ENCODE data around the gene PRKCSH. TPM values are rescaled to one million over a fixed set of nuclear protein-coding genes. Genes with fewer than 3 reads are reported as not detected.

Gene PRKCSH
- polyA plus RNA-seq, 3 donors: 24.9 to 172 (median 28.4) TPM

DNA sequence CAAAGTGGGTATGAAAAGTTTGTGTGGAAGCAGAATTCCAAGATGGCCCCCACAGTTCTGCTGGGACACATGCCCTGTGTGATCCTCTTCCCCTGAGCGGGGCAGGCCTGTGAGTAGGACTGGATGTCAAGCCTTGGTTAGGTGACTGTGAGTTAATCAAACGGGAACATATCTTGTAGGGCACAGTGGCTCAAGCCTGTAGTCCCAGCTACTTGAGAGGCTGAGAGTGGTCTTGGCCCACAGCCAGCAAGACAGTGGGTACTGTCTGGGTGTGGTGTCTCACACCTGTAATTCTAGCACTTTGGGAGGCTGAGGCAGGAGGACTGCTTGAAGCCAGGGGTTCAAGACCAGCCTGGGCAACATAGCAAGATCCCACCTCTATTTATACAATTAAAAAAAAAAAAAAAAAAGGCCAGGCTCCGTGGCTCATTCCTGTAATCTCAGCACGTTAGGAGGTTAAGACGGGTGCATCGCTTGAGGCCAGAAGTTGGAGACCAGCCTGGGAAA, 63.8 kb downstream of the PRKCSH start:
- Histone ChIP-seq H3K4me3 (replicated peaks in 1 of 3; ENCODE audit: low read depth in 2 of 3, low read length in 3 of 3) (no peak overlapping the region), H2AFZ (ENCODE audit: insufficient read depth, low read depth, low read length, poor library complexity, severe bottlenecking) (no peak overlapping the region), H3K4me2 (replicated peaks; ENCODE audit: extremely low read depth, low read length, poor library complexity, severe bottlenecking) (no peak overlapping the region), H3K9me3 (replicated peaks in 1 of 2; ENCODE audit: control insufficient read depth in 1 of 2, insufficient read depth in 1 of 2, low read length in 2 of 2) (no peaks in the 10 kb centered on the region), H3K36me3 (replicated peaks in 1 of 2; ENCODE audit: control insufficient read depth in 1 of 2, insufficient read depth in 2 of 2, low read length in 2 of 2) (peaks cover 20 to 22% of the 10 kb centered on the region in 2 donors), H3K9ac (ENCODE audit: insufficient read depth, low read length, poor library complexity, severe bottlenecking) (no peak overlapping the region), H3K79me2 (ENCODE audit: insufficient read depth, low read length) (no peaks in the 10 kb centered on the region), H3K27ac (ENCODE audit: low read depth in 1 of 2, low read length in 2 of 2) (no peak overlapping the region), H3K27me3 (ENCODE audit: control insufficient read depth in 2 of 2, insufficient read depth in 2 of 2, low read length in 2 of 2) (no peaks in the 10 kb centered on the region), H4K20me1 (ENCODE audit: insufficient read depth, low read length) (no peaks in the 10 kb centered on the region), H3K4me1 (ENCODE audit: control insufficient read depth in 1 of 2, insufficient read depth in 2 of 2, low read length in 2 of 2) (no peaks in the 10 kb centered on the region)
- no peak for DNase-seq
- intact Hi-C loops (cut with micrococcal nuclease): no loop called here
- Mint-ChIP-seq H3K27ac (peak overlapping the region in 1 of 7 donors; percentile 83), H3K4me3 (no peak overlapping the region), H3K27me3 (ENCODE audit: low read depth in 3 of 3) (peaks cover 0 to 3% (median 0%) of the 10 kb centered on the region in 3 donors), H3K9me3 (no peaks in the 10 kb centered on the region), H3K4me1 (no peaks in the 10 kb centered on the region), H3K36me3 (peaks cover 25 to 39% of the 10 kb centered on the region in 2 donors)
- 100% methylated on average over 1 of the region's 6 CpGs for WGBS (ENCODE audit: insufficient coverage)
- TF ChIP-seq, protein P1, sequence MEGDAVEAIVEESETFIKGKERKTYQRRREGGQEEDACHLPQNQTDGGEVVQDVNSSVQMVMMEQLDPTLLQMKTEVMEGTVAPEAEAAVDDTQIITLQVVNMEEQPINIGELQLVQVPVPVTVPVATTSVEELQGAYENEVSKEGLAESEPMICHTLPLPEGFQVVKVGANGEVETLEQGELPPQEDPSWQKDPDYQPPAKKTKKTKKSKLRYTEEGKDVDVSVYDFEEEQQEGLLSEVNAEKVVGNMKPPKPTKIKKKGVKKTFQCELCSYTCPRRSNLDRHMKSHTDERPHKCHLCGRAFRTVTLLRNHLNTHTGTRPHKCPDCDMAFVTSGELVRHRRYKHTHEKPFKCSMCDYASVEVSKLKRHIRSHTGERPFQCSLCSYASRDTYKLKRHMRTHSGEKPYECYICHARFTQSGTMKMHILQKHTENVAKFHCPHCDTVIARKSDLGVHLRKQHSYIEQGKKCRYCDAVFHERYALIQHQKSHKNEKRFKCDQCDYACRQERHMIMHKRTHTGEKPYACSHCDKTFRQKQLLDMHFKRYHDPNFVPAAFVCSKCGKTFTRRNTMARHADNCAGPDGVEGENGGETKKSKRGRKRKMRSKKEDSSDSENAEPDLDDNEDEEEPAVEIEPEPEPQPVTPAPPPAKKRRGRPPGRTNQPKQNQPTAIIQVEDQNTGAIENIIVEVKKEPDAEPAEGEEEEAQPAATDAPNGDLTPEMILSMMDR (IDR thresholded peaks at IDR 0.05): no peak

DNA sequence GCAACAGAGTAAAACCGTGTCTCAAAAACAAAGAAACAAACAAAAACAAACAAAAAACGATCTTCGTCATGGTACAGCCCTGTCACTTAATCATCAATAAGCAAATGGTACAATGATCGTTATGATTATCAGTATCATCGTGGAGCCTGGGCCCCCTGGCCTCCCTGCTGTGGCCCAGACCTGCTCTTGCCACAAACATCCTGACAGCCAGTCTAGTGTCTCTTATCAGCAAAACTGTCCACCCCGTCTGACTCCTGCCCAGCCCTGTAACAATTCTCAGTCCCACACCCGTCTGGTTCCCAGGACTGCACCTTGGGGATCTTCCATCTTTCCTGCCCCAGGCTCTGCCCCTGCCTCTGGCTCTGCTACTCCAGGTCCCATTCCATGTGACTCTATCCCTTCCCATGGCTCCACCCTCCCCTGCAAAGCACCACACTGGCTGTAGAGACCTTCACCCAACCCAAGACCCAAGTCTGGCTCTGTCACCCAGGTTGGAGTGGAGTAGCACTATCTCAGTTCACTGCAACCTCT, 64.5 kb downstream of the PRKCSH start:
- Mint-ChIP-seq H3K4me3 (no peak overlapping the region), H3K9me3 (no peaks in the 10 kb centered on the region), H3K27ac (peak overlapping the region in 2 of 7 donors; percentile 0 to 19), H3K4me1 (peaks cover 6% of the 10 kb centered on the region), H3K27me3 (ENCODE audit: low read depth in 3 of 3) (peaks cover 0 to 3% (median 0%) of the 10 kb centered on the region in 3 donors), H3K36me3 (peaks cover 23 to 35% of the 10 kb centered on the region in 2 donors)
- Histone ChIP-seq H3K4me3 (replicated peaks in 1 of 3; ENCODE audit: low read depth in 2 of 3, low read length in 3 of 3) (no peak overlapping the region), H3K4me2 (replicated peaks; ENCODE audit: extremely low read depth, low read length, poor library complexity, severe bottlenecking) (no peak overlapping the region), H3K27ac (ENCODE audit: low read depth in 1 of 2, low read length in 2 of 2) (no peak overlapping the region), H3K36me3 (replicated peaks in 1 of 2; ENCODE audit: control insufficient read depth in 1 of 2, insufficient read depth in 2 of 2, low read length in 2 of 2) (peaks cover 16 to 19% of the 10 kb centered on the region in 2 donors), H3K4me1 (ENCODE audit: control insufficient read depth in 1 of 2, insufficient read depth in 2 of 2, low read length in 2 of 2) (peaks cover 5 to 6% of the 10 kb centered on the region in 2 donors), H3K9ac (ENCODE audit: insufficient read depth, low read length, poor library complexity, severe bottlenecking) (no peak overlapping the region), H4K20me1 (ENCODE audit: insufficient read depth, low read length) (no peaks in the 10 kb centered on the region), H2AFZ (ENCODE audit: insufficient read depth, low read depth, low read length, poor library complexity, severe bottlenecking) (no peak overlapping the region), H3K27me3 (ENCODE audit: control insufficient read depth in 2 of 2, insufficient read depth in 2 of 2, low read length in 2 of 2) (no peaks in the 10 kb centered on the region), H3K9me3 (replicated peaks in 1 of 2; ENCODE audit: control insufficient read depth in 1 of 2, insufficient read depth in 1 of 2, low read length in 2 of 2) (no peaks in the 10 kb centered on the region), H3K79me2 (ENCODE audit: insufficient read depth, low read length) (no peaks in the 10 kb centered on the region)
- intact Hi-C loops (cut with micrococcal nuclease): no loop called here
- TF ChIP-seq, protein P1 (IDR thresholded peaks at IDR 0.05): no peak
- no peak for DNase-seq
- 94% methylated on average over 6 of the region's 7 CpGs for WGBS (ENCODE audit: insufficient coverage)

Small RNA genes lying within 50 kb of the gene (small RNA-seq; reads per million reads assigned to genes)
- gene MIR7974 (ENCODE audit: insufficient read length, low read depth) (not detected), gene RF00019 (ENCODE audit: insufficient read length, low read depth) (not detected)

Other genes with a start within 250 kb of the PRKCSH start
- gene KANK2, start 238.1 kb upstream of the PRKCSH start, polyA plus RNA-seq: 1 to 10 TPM in 1 of 3 donors, under 1 TPM in 2; 0.40 to 1.3 (median 0.64) TPM
- gene ANGPTL8, start 196.0 kb upstream of the PRKCSH start, polyA plus RNA-seq: not detected
- under 1 TPM; 0.03 to 0.93 (median 0.18) TPM for gene DOCK6, start 173.1 kb upstream of the PRKCSH start, polyA plus RNA-seq
- under 1 TPM in 2 of 3 donors, not detected in 1; 0.08 to 0.31 TPM for gene TSPAN16, start 139.5 kb upstream of the PRKCSH start, polyA plus RNA-seq
- 10 to 100 TPM; 52.9 to 78.1 (median 60.8) TPM for gene RAB3D, start 96.0 kb upstream of the PRKCSH start, polyA plus RNA-seq
- 100 to 1,000 TPM; 252 to 335 (median 263) TPM for gene TMEM205, start 89.4 kb upstream of the PRKCSH start, polyA plus RNA-seq
- 100 to 1,000 TPM in 1 of 3 donors, 10 to 100 TPM in 2; 37.1 to 374 (median 38.3) TPM for gene CCDC159, start 89.1 kb upstream of the PRKCSH start, polyA plus RNA-seq
- 10 to 100 TPM; 35.0 to 99.4 (median 45.5) TPM for gene PLPPR2, start 80.2 kb upstream of the PRKCSH start, polyA plus RNA-seq
- gene SWSAP1, start 61.0 kb upstream of the PRKCSH start, polyA plus RNA-seq: 10 to 100 TPM in 1 of 3 donors, 1 to 10 TPM in 2; 5.9 to 11.5 (median 8.7) TPM
- gene EPOR, start 51.3 kb upstream of the PRKCSH start, polyA plus RNA-seq: 10 to 100 TPM in 1 of 3 donors, 1 to 10 TPM in 2; 6.8 to 16.8 (median 8.2) TPM
- 1 to 10 TPM in 1 of 3 donors, not detected in 2; 1.7 TPM for gene RGL3, start 16.3 kb upstream of the PRKCSH start, polyA plus RNA-seq
- under 1 TPM; 0.43 to 0.88 (median 0.61) TPM for gene ODAD3, start 514 bp upstream of the PRKCSH start, polyA plus RNA-seq
- not detected for gene ELAVL3, start 45.4 kb downstream of the PRKCSH start, polyA plus RNA-seq
- 1 to 10 TPM in 2 of 3 donors, under 1 TPM in 1; 0.88 to 8.1 (median 1.2) TPM for gene ZNF653, start 70.2 kb downstream of the PRKCSH start, polyA plus RNA-seq
- gene ECSIT, start 93.5 kb downstream of the PRKCSH start, polyA plus RNA-seq: 10 to 100 TPM; 26.4 to 31.6 (median 28.3) TPM
- gene CNN1, start 103.2 kb downstream of the PRKCSH start, polyA plus RNA-seq: not detected
- 10 to 100 TPM; 48.5 to 95.5 (median 77.5) TPM for gene ELOF1, start 123.6 kb downstream of the PRKCSH start, polyA plus RNA-seq
- gene ACP5, start 142.0 kb downstream of the PRKCSH start, polyA plus RNA-seq: 10 to 100 TPM; 20.1 to 58.2 (median 31.2) TPM
- 1 to 10 TPM; 1.7 to 3.7 (median 3.4) TPM for gene ZNF627, start 161.8 kb downstream of the PRKCSH start, polyA plus RNA-seq